Measurements from ENCODE around the gene PITPNB.

PITPNB gene

GRCh38 chr22:27879923-27880322, 39.1 kb downstream of the PITPNB start:
- peaks cover 0 to 10% (median 6%) of the 10 kb centered on the region in 3 donors for H3K36me3 ChIP-seq
- H3K4me3 ChIP-seq, result no peak overlapping the region
- no peaks in the 10 kb centered on the region for H3K27me3 ChIP-seq
- H3K9me3 ChIP-seq, result no peaks in the 10 kb centered on the region
- intact Hi-C loops (cut with DNase I; ENCODE audit: low total_unique reads), result no loop called here
- no peak for DNase-seq
- H3K27ac ChIP-seq, result peak overlapping the region; percentile 59 to 76
- TF ChIP-seq CTCF (IDR thresholded peaks at IDR 0.05), result peak; percentile 47 to 58
- H3K4me1 ChIP-seq, result peaks cover 0 to 81% (median 46%) of the 10 kb centered on the region in 4 donors

- no peak overlapping the region for H3K27ac ChIP-seq
- H3K4me3 ChIP-seq, result no peak overlapping the region
- intact Hi-C loops (cut with DNase I; ENCODE audit: low total_unique reads), result no loop called here
- no peaks in the 10 kb centered on the region for H3K27me3 ChIP-seq
- no peaks in the 10 kb centered on the region for H3K9me3 ChIP-seq
- TF ChIP-seq CTCF (IDR thresholded peaks at IDR 0.05), result no peak
- peaks cover 0 to 8% (median 0%) of the 10 kb centered on the region in 3 donors for H3K36me3 ChIP-seq
- DNase-seq, result no peak
- peaks cover 0 to 95% (median 56%) of the 10 kb centered on the region in 4 donors for H3K4me1 ChIP-seq
Observed at GRCh38 chr22:27878541-27878940, 40.5 kb downstream of the PITPNB start.

- Histone ChIP-seq H3K27ac (peak overlapping the region in 1 of 2 donors; percentile 82), H3K27me3 (no peaks in the 10 kb centered on the region), H3K9me3 (no peaks in the 10 kb centered on the region), H3K36me3 (peaks cover 0 to 5% (median 0%) of the 10 kb centered on the region in 3 donors), H3K4me3 (no peak overlapping the region), H3K4me1 (peaks cover 0 to 95% (median 57%) of the 10 kb centered on the region in 4 donors)
- DNase-seq, result no peak
- TF ChIP-seq CTCF (IDR thresholded peaks at IDR 0.05), result no peak
- intact Hi-C loops (cut with DNase I; ENCODE audit: low total_unique reads), result no loop called here
Observed at GRCh38 chr22:27877501-27877900, 41.6 kb downstream of the PITPNB start.

- DNase-seq, result no peak
- intact Hi-C loops (cut with DNase I; ENCODE audit: low total_unique reads), result no loop called here
- H3K9me3 ChIP-seq, result no peaks in the 10 kb centered on the region
- TF ChIP-seq CTCF (IDR thresholded peaks at IDR 0.05), result no peak
- H3K27me3 ChIP-seq, result no peaks in the 10 kb centered on the region
- peaks cover 0 to 10% (median 6%) of the 10 kb centered on the region in 3 donors for H3K36me3 ChIP-seq
- peaks cover 0 to 93% (median 54%) of the 10 kb centered on the region in 4 donors for H3K4me1 ChIP-seq
- H3K27ac ChIP-seq, result peak overlapping the region in 1 of 2 donors; percentile 82
- H3K4me3 ChIP-seq, result no peak overlapping the region
Observed at GRCh38 chr22:27876684-27877083, 42.4 kb downstream of the PITPNB start.

GRCh38 chr22:27875951-27876350, 43.1 kb downstream of the PITPNB start:
- H3K4me3 ChIP-seq, result no peak overlapping the region
- no peaks in the 10 kb centered on the region for H3K9me3 ChIP-seq
- intact Hi-C loops (cut with DNase I; ENCODE audit: low total_unique reads), result no loop called here
- H3K4me1 ChIP-seq, result peaks cover 0 to 89% (median 50%) of the 10 kb centered on the region in 4 donors
- TF ChIP-seq CTCF (IDR thresholded peaks at IDR 0.05), result no peak
- peaks cover 5 to 17% (median 13%) of the 10 kb centered on the region in 3 donors for H3K36me3 ChIP-seq
- no peaks in the 10 kb centered on the region for H3K27me3 ChIP-seq
- H3K27ac ChIP-seq, result peak overlapping the region; percentile 8 to 82
- no peak for DNase-seq

GRCh38 chr22:27874764-27875163, 44.3 kb downstream of the PITPNB start:
- TF ChIP-seq CTCF (IDR thresholded peaks at IDR 0.05), result no peak
- Histone ChIP-seq H3K9me3 (no peaks in the 10 kb centered on the region), H3K27me3 (no peaks in the 10 kb centered on the region), H3K4me1 (peaks cover 0 to 77% (median 42%) of the 10 kb centered on the region in 4 donors), H3K4me3 (no peak overlapping the region), H3K27ac (peak overlapping the region; percentile 79 to 82), H3K36me3 (peaks cover 8 to 22% (median 17%) of the 10 kb centered on the region in 3 donors)
- intact Hi-C loops (cut with DNase I; ENCODE audit: low total_unique reads), result no loop called here
- no peak for DNase-seq

All from tibial artery (tissue), 4 donors.